HG03139 (cell line): ENCODE data around the gene SLC30A1.
"Not testable (repeated sequence)": the region's sequence is repeated elsewhere in the genome, so short reads cannot be mapped to it uniquely, and the experiment has no call there.

ENCODE experiments used
- ATAC-seq: cut with Tn5 transposase; IDR thresholded peaks from one replicate; pipeline ENCODE4 v1.9.1; 2021; ENCODE audit not compliant: unreplicated experiment

The SLC30A1 gene

DNA sequence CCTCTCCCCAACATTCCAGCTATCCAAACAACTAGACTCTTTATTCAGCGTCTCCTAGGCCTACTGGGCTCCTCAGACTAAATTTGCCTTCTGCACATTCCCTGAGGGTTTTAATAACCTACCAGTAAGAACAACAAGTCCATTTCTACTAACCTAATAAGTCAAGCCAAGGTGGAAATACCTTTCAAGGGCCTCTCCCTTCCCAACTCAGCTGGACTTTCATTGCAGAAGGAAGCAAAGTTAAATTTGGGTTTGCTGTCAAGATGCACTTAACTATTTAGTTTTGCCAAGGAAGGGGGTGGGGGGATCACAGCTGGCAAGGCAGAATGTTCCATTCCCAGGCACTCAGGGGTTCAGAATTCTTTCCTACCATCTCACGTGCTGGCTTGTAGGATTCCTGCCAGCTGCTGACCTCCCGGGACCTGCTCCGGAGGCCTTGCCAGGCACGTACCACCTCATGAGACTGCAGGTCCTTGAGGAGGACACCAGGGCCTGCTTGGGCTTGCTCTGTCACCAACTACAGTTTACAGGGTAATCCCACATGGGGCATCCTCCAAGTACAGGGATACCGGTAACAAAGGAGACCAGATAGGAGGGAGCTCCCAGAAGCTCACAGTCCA lies 29.8 kb downstream of the SLC30A1 start:
- no peak for ATAC-seq

DNA sequence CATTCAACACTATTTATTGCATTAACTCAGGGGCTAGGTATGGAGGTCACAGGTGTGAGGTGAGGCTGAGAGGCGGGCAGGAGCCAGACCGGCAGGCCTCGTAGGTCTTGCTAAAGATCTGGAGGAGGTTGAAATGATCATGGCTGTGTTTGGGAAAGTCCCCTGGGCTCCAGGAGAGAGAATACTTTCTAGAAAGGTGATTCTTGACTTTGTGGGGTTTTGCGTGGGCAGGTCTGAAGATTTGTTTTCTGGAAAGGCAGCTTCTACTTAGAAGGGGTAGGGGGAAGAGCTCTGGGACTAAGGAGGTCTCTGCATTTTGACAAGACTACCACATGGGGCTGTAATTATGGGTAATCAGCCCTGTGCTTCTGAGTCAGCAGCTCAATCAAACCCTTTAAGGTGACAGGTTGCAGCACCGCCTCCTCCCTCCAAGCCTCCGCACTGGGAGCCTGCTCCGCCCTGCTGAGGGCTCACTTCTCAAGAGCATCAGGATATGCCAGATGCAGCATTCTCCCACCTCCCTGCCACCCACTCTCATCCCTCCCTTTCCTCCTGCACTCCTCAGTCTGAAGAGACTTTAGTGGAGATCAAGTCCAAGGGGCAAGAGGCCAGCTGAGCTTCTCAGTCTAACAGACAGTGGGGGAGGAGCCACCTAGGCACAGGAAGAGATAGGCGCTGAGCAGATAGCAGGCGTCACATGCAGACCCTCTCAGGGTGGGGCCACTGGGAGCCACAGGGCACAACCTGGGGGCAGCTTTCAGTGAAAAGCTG lies 30.5 kb downstream of the SLC30A1 start:
- no peak for ATAC-seq

DNA sequence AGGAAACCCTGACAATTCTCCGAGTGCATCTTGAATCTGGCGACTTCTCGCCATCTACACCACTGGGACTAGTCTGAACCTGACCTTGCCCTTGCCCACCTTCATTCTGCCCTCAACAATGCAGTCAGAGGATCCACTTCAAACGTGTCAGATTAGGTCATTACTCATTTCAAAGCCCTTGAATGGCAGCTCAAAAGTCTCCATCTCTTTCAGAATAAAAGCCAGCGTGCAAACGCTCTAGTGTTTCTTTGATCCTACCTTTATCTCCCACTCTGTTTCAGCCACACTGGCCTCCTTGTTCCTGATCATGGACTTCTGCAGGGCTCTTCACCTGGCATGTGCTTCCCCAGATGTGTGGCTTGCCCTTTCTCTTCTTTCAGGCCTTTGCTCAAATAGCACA lies 31.3 kb downstream of the SLC30A1 start:
- no peak for ATAC-seq

DNA sequence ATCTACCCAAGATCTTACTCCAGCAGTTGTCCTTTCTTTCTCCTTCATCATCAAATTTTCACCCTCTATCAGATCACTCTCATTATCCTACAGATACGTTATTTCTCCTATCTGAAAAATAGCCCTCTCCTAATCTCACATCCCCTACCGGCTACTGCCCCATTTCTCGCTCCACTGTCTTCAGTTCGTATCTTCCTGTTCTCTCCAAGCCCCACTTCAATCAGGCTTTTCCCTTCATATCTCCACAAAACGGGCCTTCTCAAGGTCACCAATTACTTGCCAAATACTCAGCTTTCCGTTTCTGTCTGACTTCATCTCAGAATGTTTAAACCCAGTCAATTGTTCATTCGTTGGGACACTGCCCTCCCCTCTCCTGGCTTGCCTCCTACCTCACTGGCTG lies 32.4 kb downstream of the SLC30A1 start:
- no peak for ATAC-seq

DNA sequence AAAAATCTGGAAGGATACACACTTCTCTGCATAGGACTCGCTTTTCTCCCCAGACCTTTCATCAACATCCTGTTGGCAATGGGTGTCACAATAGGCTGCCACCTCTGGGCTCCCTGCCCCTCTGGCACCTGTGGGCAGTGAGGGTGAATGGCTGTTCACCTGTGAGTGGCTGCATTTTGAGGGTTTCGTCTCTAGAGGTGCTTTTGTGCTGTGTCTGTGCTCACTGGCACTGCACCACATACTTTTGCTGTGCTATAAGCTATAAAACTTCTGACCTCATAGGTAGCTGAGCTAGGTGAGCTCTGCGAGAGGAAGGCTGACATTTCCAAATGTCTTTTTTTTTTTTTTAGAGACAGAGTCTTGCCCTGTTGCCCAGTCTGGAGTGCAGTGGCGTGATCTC lies 35.9 kb downstream of the SLC30A1 start:
- ATAC-seq = no peak

DNA sequence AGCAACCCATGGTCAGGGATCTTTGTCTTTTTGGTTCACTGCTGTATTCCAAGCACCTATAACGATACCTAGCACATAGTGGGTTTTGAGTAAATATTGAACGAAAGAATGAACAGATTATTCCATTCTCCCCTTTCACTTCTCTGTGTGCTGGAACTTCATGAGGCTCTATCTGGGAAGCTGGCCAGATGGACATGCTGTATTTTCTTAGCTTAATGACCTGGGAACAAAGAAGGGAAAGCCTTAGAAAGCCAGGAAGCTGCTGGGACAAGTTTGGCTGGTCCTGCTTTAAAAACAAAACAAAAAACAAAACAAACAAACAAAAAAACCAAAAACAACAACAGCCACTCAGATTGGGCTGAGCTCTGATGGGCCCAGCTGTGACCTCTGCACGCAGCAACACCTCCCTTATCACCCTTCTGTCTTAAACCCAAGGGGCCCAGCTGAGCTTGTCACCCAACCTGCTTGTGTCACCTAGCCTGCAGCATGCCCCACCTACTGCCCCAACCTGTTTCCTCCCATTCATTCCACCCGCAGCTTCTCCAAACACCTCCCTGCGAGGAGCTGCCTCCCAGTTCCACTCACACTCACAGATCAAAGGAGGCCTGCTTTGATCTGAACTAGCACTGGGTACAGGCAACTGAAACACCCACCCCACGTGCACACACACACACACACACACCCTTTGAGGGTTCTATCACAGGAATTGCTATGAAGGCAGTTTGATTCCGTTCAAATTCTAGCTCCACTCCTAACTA lies 37.1 kb downstream of the SLC30A1 start:
- ATAC-seq = no peak

DNA sequence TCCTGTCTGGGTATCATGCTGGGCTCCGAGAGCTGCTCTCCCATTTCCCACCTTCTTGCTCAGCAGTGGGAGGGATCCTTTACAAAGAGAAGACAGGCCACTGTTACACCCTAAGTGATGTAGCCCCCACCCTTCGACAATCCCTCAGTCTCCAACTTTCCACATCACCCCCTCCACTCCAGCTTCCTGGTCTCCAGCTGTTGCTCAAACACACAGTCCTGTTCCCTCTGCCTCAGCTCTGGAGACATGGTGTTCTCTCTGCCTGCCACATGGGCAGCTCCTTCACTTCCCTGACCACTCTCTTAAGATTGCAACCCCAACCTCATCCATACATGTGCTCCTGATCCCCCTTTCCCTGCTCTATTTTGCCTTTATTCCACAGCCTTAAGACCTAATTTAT lies 37.7 kb downstream of the SLC30A1 start:
- no peak for ATAC-seq

DNA sequence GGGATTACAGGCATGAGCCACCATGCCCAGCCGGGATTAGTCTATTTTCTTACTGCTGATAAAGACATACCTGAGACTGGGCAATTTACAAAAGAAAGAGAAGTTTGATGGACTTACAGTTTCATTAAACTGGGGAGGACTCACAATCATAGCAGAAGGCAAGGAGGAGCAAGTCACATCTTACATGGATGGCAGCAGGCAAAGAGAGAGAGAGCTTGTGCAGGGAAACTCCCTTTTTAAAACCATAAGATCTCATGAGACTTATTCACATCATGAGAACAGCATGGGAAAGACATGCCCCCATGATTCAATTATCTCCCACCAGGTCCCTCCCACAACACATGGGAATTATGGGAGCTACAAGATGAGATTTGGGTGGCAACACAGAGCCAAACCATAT lies 38.1 kb downstream of the SLC30A1 start:
- ATAC-seq = not testable (repeated sequence)

DNA sequence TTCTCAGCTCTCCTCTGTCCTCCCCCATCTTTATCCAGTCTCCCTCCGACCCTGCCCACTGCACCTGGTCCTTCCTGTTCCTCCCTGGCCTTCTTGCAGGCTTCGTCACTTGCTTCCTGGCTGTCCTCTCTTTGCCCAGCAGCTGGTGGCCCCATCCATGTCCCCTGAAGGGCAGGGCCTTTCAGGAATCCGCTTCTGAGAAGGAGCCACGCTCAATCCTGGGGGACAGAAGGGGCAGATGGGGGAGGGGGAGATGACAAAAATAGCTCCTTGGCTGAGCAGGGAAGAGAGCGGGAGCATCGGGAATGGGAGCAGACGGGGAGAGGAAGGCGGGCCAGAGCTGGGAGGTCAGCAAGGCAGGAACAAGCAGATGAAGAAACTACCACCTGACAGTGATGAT lies 40.7 kb downstream of the SLC30A1 start:
- ATAC-seq = no peak

DNA sequence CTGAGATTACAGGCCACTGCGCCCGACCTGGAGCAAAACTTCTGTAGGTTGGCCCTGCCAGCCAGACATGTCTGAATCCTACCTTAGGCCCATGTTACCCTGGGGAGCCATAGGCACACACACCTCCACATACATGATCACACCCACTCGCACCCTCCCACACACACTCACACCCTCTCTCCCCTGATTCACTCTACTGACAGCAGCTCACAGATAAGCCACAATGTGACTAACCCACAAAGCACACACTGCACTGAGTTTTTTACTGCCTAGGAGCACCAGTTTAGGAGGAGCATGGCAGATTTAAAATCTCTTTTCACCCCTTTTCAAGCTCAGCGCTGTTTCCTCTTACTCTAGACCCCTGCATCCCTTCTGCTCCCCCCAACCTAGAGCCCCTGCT lies 41.7 kb downstream of the SLC30A1 start:
- no peak for ATAC-seq

DNA sequence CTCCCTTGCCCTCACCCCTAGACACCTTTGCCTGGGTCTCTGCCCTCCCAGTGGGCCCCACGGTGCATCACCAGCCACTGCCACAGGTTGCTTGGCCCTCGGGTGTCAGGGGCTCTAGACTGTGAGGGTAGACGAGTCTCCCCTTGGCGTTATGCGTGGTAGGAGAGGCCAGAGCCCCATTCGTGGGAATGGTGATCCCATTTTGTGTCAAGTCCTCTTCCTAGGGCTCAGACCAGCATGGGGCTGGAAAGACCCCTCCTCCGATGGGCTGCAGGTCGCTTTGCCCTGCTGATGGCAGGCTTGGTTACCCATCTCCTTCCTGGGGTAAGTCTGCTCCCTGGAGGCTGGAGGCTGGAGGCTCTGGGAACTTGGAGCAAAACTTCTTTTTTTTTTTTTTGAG lies 42.4 kb downstream of the SLC30A1 start:
- ATAC-seq = no peak

DNA sequence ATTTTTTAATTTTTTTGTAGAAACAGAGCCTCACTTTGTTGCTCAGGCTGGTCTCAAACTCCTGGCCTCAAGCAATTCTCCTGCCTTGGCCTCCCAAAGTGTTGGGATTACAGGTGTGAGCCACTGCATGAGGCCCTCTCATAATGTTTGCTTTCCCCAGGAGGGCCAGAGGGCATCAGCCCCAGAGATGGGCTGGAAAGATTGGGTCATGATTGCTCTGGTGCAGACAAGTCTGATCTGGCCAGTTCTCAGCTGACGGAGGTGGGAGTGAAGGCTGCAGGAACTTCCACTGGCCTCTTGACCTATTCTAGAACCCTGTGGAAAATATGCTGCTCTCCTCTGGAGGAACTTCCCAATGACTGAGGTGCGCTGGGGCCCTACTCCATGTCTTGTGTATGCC lies 43.6 kb downstream of the SLC30A1 start:
- ATAC-seq = no peak

DNA sequence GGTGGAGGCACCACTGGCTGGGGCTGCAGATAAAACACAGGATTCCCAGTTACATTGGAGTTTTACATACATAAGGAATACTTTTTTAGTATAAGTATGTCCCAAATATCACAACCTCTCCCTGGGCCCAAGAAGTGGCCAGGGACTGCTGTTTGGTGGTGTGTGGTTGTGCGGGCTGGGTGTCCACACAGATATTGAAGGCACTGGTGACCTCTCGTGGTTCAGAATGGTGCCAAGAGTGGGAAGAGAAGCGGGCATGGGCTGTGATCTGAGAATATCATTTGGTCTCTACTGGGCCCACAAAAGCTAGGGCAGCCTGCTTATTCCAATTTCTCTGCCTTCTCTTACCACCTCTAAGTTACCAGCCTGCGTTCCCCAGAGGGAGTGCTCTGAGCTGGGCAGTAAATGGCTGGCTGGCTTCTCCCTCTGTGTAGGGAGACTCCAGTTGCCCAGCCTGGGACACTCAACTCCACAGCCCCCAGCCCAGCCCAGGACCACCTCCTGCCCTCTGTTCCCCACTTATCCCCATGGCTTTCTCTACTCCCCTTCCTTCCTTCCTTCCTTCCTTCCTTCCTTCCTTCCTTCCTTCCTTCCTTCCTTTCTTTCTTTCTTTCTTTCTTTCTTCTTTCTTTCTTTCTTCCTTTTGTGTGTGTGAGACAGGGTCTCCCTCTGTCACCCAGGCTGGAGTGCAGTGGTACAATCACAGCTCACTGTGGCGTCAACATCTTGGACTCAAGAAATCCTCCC lies 44.2 kb downstream of the SLC30A1 start:
- ATAC-seq = no peak

DNA sequence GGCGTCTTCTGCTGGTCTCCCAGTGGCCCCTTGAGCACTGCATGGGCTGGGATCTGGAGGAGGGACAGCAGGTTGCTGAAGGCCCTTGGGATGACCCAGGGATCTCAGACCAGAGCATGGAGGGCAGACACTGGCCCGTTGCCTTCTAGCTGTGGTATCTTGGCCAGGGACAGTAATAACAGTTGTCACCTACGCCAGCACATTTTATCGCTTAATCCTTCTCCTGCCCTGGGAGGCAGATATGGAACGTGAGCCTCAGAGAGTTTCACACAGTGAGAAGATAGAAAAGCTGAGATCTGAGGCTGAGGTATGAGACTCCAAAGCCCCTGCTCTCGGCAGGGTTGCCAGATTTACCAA lies 46.9 kb downstream of the SLC30A1 start:
- ATAC-seq = no peak

DNA sequence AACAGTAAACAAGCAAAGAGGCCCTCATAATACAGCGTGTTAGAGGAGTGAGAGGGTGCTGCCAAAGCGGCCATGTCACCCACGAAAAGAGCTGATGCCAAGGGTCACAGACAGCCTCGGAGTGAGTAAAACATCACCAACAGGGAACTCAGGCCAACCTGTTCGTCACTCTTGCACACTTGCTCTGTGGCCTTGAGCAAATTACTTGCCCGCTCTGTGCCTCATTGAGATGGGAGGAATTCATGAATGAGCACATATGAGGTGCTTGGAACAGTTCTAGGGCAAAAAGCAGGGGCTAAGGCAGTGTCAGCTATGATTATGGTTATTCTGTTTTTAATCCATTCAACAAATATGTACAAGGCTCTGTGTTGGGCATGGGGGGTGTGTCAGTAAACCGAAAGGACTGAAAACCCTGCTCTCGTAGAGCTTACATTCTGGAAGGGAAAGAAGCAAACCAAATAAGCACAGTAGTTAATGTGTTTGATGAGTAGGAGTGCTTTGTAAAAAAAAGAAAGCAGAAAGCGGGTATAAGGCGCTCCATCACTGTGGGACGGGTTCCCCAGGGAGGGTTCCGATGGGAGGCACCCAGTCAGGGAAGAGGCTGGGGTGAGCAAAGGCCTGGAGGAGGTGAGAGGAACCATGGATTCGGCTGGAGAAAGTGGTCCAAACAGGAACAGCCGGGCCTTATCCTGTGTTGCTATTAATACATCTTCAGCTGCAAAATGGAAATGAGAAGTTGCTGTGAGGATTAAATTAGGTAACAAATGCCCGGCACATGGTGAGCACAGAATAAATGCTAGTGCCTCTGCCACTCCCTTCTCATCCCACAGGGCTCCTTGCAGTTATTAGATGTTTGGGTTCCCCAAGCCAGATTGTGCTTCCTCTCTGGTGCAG lies 47.5 kb downstream of the SLC30A1 start:
- no peak for ATAC-seq

DNA sequence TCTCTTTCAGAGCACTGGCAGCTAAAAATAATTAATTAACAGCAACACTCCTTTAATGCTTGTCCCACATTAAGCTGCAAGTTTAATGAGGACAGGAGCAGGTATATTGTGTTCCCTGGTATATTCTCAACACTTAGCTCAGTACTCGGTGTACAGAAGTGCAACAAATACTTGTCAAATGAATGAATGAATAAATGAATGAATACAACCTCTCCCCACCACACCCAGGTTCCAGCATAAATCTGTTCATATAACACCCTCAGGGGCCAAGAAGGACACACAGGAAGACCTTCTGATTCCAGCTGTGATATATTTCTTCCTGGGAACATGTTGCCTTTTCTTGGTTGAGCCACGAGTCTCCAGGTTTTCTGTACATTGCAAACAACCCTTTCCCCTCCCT lies 48.9 kb downstream of the SLC30A1 start:
- no peak for ATAC-seq

DNA sequence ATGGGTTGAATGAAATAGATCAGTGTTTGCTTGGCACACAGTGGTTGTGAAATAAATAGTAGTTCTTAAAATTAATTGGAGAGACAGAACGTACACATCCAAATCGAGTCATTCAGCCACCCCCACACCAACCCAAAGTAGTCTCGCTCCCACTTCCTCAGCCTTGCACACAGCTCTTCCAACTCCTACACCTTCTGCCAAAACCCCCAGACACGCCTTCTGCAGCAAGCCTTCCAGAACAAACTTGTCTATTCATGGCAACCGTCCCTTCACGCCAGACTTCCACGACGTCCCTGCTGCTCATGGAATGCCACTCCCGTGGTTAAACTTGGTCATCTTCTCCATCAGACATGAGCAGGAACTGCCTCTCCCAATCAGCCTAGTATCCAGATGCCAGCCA lies 49.5 kb downstream of the SLC30A1 start:
- ATAC-seq = no peak

DNA sequence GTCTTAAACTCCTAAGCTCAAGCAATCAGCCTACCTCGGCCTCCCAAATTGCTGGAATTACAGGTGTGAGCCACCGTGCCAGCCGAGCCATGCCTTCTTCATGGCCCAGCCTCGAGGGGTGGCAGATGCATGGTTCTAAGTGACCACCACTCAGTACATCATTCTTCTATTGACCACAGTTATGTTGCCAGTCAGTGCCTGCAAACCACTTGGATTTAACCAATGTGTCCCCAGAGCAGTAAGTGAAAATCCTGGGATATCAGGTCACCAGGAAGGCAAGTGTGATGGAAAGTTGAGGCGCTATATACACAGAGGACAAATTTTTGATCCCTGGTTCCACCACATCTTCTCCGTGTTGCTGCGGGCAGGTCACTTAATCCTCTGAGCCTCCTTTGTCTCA lies 50.0 kb downstream of the SLC30A1 start:
- ATAC-seq = no peak

DNA sequence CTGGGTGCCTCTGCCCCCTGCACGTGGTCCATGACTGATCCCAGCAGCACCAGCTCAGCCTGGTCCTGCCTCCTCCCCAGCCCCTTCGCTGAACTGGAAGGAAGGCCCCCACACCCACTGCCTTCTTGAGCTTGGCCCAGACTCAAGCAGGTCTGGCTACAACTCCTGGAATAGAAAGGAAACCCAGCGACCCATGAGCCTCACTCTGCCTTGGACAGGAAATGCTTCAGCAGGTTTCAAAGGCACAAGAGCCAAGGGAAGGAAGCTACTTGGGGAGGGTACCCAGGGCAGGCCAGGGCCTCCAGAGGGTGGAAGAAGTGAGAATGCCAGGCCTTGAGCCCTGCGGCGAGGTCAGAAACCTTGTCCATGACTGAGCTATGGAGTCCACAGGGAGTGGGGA lies 51.1 kb downstream of the SLC30A1 start:
- ATAC-seq = no peak

DNA sequence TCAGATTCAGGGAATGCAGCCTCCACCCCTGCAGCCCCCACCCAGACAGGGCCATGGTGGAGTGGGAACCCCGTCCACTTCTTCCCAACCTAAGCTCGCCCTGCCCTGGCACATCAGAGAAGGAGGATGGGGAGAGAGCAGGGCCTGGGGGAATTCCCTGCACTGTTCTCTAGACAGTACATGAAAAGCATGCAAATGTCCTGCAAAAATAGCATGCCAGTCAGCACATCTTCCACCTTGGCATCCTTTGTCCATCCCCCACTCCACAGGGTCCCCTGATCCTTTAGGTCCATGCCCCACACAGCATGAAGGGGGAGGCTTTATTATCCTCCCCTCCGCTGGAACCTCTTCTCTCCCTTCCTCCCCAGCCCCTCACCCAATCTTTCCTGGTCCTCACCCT lies 52.0 kb downstream of the SLC30A1 start:
- no peak for ATAC-seq

DNA sequence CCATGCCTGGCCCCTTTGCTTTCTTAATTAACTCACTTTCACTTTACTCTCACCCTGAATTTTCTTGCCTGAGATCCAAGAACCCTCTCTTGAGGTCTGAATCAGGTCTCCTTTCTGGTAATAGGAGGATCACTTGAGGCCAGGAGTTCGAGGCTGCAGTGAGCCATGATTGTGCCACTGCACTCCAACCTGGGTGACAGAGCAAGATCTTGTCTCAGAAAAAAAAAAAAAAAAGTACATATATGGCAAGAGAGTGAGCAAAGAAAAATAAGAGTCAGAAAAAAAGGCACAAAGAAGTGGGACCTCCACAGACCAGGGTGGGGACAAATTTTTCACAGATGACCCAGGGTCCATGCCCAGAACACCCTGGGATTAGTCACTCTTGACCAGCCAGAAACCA lies 52.9 kb downstream of the SLC30A1 start:
- ATAC-seq = no peak
